Measurements from ENCODE around the gene BMP6. TPM values are rescaled to one million over a fixed set of nuclear protein-coding genes. Genes with fewer than 3 reads are reported as not detected.

Gene BMP6
- total and polyA plus RNA-seq, 2 of the 8 experiments (the other 6 are each of a cell fraction or from before 2014, with no cell fraction given): 2.0 to 2.1 TPM

- no peak for TF ChIP-seq CREB1 (IDR thresholded peaks at IDR 0.05)
- TF ChIP-seq RBBP5 (IDR thresholded peaks at IDR 0.05; ENCODE audit: borderline replicate concordance, low read depth, low read length): no peak
- no peak for TF ChIP-seq RFX5 (IDR thresholded peaks at IDR 0.05; ENCODE audit: borderline replicate concordance, low read depth, low read length)
- no peak for TF ChIP-seq TBP (IDR thresholded peaks at IDR 0.05; ENCODE audit: low read depth, low read length)
- no peak for TF ChIP-seq JUND (IDR thresholded peaks at IDR 0.05; ENCODE audit: low read length)
- TF ChIP-seq POU5F1 (IDR thresholded peaks at IDR 0.05; ENCODE audit: low read depth, low read length): no peak
- no peak for TF ChIP-seq CHD1 (IDR thresholded peaks at IDR 0.05; ENCODE audit: low read depth, low read length)
- H2BK20ac ChIP-seq (ENCODE audit: low read length): no peak overlapping the region
- no peaks in the 10 kb centered on the region for H4K20me1 ChIP-seq (replicated peaks in 1 of 2; ENCODE audit: control insufficient read depth in 1 of 2, insufficient read depth in 2 of 2, low read length in 2 of 2)
- no peak overlapping the region for H2BK120ac ChIP-seq (replicated peaks; ENCODE audit: low read depth, low read length)
- no peak overlapping the region for H3K18ac ChIP-seq (ENCODE audit: extremely low read depth, low read length)
- H4K8ac ChIP-seq (ENCODE audit: extremely low read depth, insufficient read depth, low read length): no peak overlapping the region
- no peak overlapping the region for H2BK15ac ChIP-seq (ENCODE audit: low read length)
- H3K79me2 ChIP-seq (ENCODE audit: control insufficient read depth in 1 of 2, insufficient read depth in 2 of 2, low read length in 2 of 2): no peaks in the 10 kb centered on the region
- H3K23ac ChIP-seq (ENCODE audit: insufficient read length): no peak overlapping the region
- peaks cover 2 to 10% (median 6%) of the 10 kb centered on the region in 4 experiments; a peak in 5 of 7 replicates for H3K4me1 ChIP-seq (replicated peaks in 1 of 4; ENCODE audit: control insufficient read depth in 3 of 4, insufficient read depth in 4 of 4, low read length in 3 of 4)
- H2AFZ ChIP-seq (ENCODE audit: low read length): no peak overlapping the region
- H3K4me2 ChIP-seq (ENCODE audit: insufficient read depth in 1 of 2, low read depth in 2 of 2, low read length in 2 of 2): no peak overlapping the region
- ChIA-PET CTCF (ENCODE audit: partially characterized antibody) (no interaction called here), POLR2A (ENCODE audit: partially characterized antibody) (no interaction called here)
- H3K4me3 ChIP-seq (ENCODE audit: extremely low read depth in 1 of 4, insufficient read depth in 2 of 4, low read depth in 3 of 4, low read length in 4 of 4): no peak overlapping the region
- FAIRE-seq (no peak), DNase-seq (ENCODE audit: low read depth in 1 of 2, low spot score in 2 of 2) (no peak)
- H3K4ac ChIP-seq (replicated peaks; ENCODE audit: insufficient read length, low read depth, low read length): no peak overlapping the region
- H3K23me2 ChIP-seq (ENCODE audit: low read depth, low read length): no peaks in the 10 kb centered on the region; the same call in 1 of the 2 replicates
- H3K56ac ChIP-seq (replicated peaks; ENCODE audit: insufficient read length, low read depth, low read length): no peak overlapping the region
- no peak overlapping the region; a peak in 1 of 7 replicates for H3K9ac ChIP-seq (replicated peaks in 1 of 4; ENCODE audit: extremely low read depth in 1 of 4, low read depth in 3 of 4, low read length in 3 of 4)
- H2BK5ac ChIP-seq (ENCODE audit: low read depth, low read length): no peak overlapping the region
- no peak overlapping the region for H4K91ac ChIP-seq (replicated peaks; ENCODE audit: insufficient read length, low read length)
- no peaks in the 10 kb centered on the region for H3K79me1 ChIP-seq (ENCODE audit: low read depth, low read length)
- no peak overlapping the region for H2AK5ac ChIP-seq (ENCODE audit: low read depth, low read length)
- H3K27ac ChIP-seq (ENCODE audit: low read depth, low read length): no peak overlapping the region
- no peak overlapping the region for H3K14ac ChIP-seq (ENCODE audit: insufficient read length)
- no peaks in the 10 kb centered on the region; a peak in 1 of 7 replicates for H3K27me3 ChIP-seq (replicated peaks in 1 of 4; ENCODE audit: control insufficient read depth in 3 of 4, extremely low read depth in 1 of 4, insufficient read depth in 3 of 4, low read length in 3 of 4)
- WGBS, 2 experiments (ENCODE audit: extremely low coverage in 1 of 2, insufficient coverage in 1 of 2, insufficient read length in 1 of 2, insufficient replicate concordance in 2 of 2, low coverage in 1 of 2, low lambda C conversion rate in 2 of 2, missing lambda C conversion rate in 1 of 2): 90% methylated on average over 5 of the region's 5 CpGs; no CpG with 5 or more reads in 1 of the 2 experiments
- no peaks in the 10 kb centered on the region for H3K9me3 ChIP-seq (ENCODE audit: insufficient read depth in 2 of 2, low read depth in 1 of 2, low read length in 1 of 2)
- H3K36me3 ChIP-seq (ENCODE audit: control insufficient read depth in 2 of 4, insufficient read depth in 4 of 4, low read length in 3 of 4): no peaks in the 10 kb centered on the region
- no peak overlapping the region for H2BK12ac ChIP-seq (ENCODE audit: low read depth, low read length)
- no peak overlapping the region for H4K5ac ChIP-seq (ENCODE audit: insufficient read length, low read depth, low read length)
These were observed 48.7 kb upstream of the BMP6 start for GRCh38 chr6:7677229-7677628.

All from H1 (cell line).